CD14-positive monocyte (primary cell): Measurements from ENCODE around the gene MYL2. TPM values are rescaled to one million over a fixed set of nuclear protein-coding genes. Genes with fewer than 3 reads are reported as not detected.

Source experiments
- DNase-seq, 3 donors: peaks; one replicate each; pipeline ENCODE4 v3.0.0-alpha.2; 2011 to 2022
- H2AFZ ChIP-seq: 2 replicates; pipeline ENCODE4 v1.6.0; 2012; ENCODE audit warnings: mild to moderate bottlenecking, low read depth, low read length, inconsistent platforms; ENCODE audit not compliant: insufficient read depth, poor library complexity, severe bottlenecking
- H3K27ac ChIP-seq, 2 donors: 1 replicate in 1 of 2; 2 replicates in 1 of 2; pipeline ENCODE4 v1.5.1; 2012 to 2013; ENCODE audit warnings: low read length in 2 of 2, control low read depth in 1 of 2, inconsistent platforms in 1 of 2, low read depth in 1 of 2, mild to moderate bottlenecking in 1 of 2
- H3K27me3 ChIP-seq, 2 donors: one replicate each; pipeline versions ENCODE4 v1.6.0 to v1.6.1; 2011 to 2013; ENCODE audit warnings: low read length in 2 of 2; ENCODE audit not compliant: control insufficient read depth in 2 of 2, insufficient read depth in 2 of 2
- H3K36me3 ChIP-seq, 2 donors: replicated peaks in 1 of 2; 1 replicate in 1 of 2; 2 replicates in 1 of 2; pipeline versions ENCODE4 v1.5.1 to v1.6.1; 2012 to 2013; ENCODE audit warnings: low read length in 2 of 2, control low read depth in 1 of 2, inconsistent platforms in 1 of 2, mild to moderate bottlenecking in 1 of 2; ENCODE audit not compliant: insufficient read depth in 2 of 2, control insufficient read depth in 1 of 2
- H3K4me1 ChIP-seq, 2 donors: 1 replicate in 1 of 2; 2 replicates in 1 of 2; pipeline versions ENCODE4 v1.5.1 to v1.6.1; 2012 to 2013; ENCODE audit warnings: low read length in 2 of 2, control low read depth in 1 of 2, inconsistent platforms in 1 of 2, mild to moderate bottlenecking in 1 of 2, moderate library complexity in 1 of 2; ENCODE audit not compliant: insufficient read depth in 2 of 2, control insufficient read depth in 1 of 2
- H3K4me2 ChIP-seq: replicated peaks from 2 replicates; pipeline ENCODE3; 2012; ENCODE audit warnings: low read length, moderate library complexity, mild to moderate bottlenecking; ENCODE audit not compliant: poor library complexity, severe bottlenecking; ENCODE audit errors: extremely low read depth
- H3K4me3 ChIP-seq, 3 experiments: fragments of 200-600 bp in 1 of 3; sonication (generic) in 1 of 3; replicated peaks in 1 of 3; 1 replicate in 2 of 3; 2 replicates in 1 of 3; pipeline ENCODE4 v1.5.1; 2011 to 2013; ENCODE audit warnings: low read length in 3 of 3, mild to moderate bottlenecking in 3 of 3, control low read depth in 2 of 3, low read depth in 2 of 3, inconsistent platforms in 1 of 3, moderate library complexity in 1 of 3
- H3K79me2 ChIP-seq: 2 replicates; pipeline ENCODE4 v1.6.0; 2012; ENCODE audit warnings: mild to moderate bottlenecking, control low read depth, inconsistent platforms, low read length, moderate library complexity; ENCODE audit not compliant: insufficient read depth
- H3K9ac ChIP-seq: 2 replicates; pipeline ENCODE4 v1.6.0; 2017; ENCODE audit warnings: low read length, mild to moderate bottlenecking; ENCODE audit not compliant: insufficient read depth, poor library complexity, severe bottlenecking
- H3K9me3 ChIP-seq, 2 donors: replicated peaks in 1 of 2; 1 replicate in 1 of 2; 2 replicates in 1 of 2; pipeline versions ENCODE4 v1.5.1 to v1.6.1; 2012 to 2013; ENCODE audit warnings: low read length in 2 of 2, control low read depth in 1 of 2; ENCODE audit not compliant: control insufficient read depth in 1 of 2, insufficient read depth in 1 of 2
- H4K20me1 ChIP-seq: 2 replicates; pipeline ENCODE4 v1.6.0; 2012; ENCODE audit warnings: mild to moderate bottlenecking, low read length, control low read depth, moderate library complexity; ENCODE audit not compliant: insufficient read depth
- H3K27ac Mint-ChIP-seq, 7 donors: one replicate each; pipeline ENCODE4 v1.8.0; 2020; ENCODE audit warnings: mild to moderate bottlenecking in 7 of 7, mixed read lengths in 7 of 7, moderate library complexity in 6 of 7, inconsistent platforms in 2 of 7
- H3K27me3 Mint-ChIP-seq, 3 donors: one replicate each; pipeline ENCODE4 v1.8.0; 2021 to 2022; ENCODE audit warnings: low read depth in 3 of 3, mild to moderate bottlenecking in 3 of 3, mixed read lengths in 3 of 3, moderate library complexity in 3 of 3, inconsistent platforms in 1 of 3
- H3K36me3 Mint-ChIP-seq, 2 donors: one replicate each; pipeline ENCODE4 v1.8.0; 2020; ENCODE audit warnings: mixed read lengths in 2 of 2, inconsistent platforms in 1 of 2, mild to moderate bottlenecking in 1 of 2
- H3K4me1 Mint-ChIP-seq: one replicate; pipeline ENCODE4 v1.8.0; 2020; ENCODE audit warnings: mild to moderate bottlenecking, mixed read lengths
- H3K4me3 Mint-ChIP-seq, 2 donors: one replicate each; pipeline ENCODE4 v1.8.0; 2020; ENCODE audit warnings: mild to moderate bottlenecking in 2 of 2, mixed read lengths in 2 of 2, moderate library complexity in 1 of 2
- H3K9me3 Mint-ChIP-seq, 7 donors: one replicate each; pipeline ENCODE4 v1.8.0; 2020 to 2022; ENCODE audit warnings: mixed read lengths in 7 of 7, mild to moderate bottlenecking in 6 of 7, moderate library complexity in 6 of 7, inconsistent platforms in 2 of 7
- CTCF ChIP-seq: fragments of 200-600 bp; IDR thresholded peaks from one replicate; pipeline ENCODE4 v1.8.0; 2022; ENCODE audit warnings: antibody characterized with exemption, mild to moderate bottlenecking
- WGBS: methylation state at CpG from one replicate; pipeline ENCODE4 v1.1.5; 2013; ENCODE audit warnings: missing lambda C conversion rate; ENCODE audit not compliant: insufficient coverage; 5-methylcytosine and 5-hydroxymethylcytosine counted together
- intact Hi-C, 2 donors: fragments of 100-400 bp; cut with micrococcal nuclease; formaldehyde crosslinking; loops; one replicate each; pipeline versions ENCODE4 v1.15.0 to v1.15.1; 2023
- polyA plus RNA-seq, 3 donors: library from polyadenylated mRNA; depleted of rRNA in 1 of 3; unstranded in 2 of 3; stranded (reverse) in 1 of 3; fragments of 300-500 nt in 2 of 3; fragments of >200 nt in 1 of 3; fragmentation: Illumina TruSeq in 2 of 3; gene quantifications; 1 replicate in 2 of 3; 2 replicates in 1 of 3; pipeline ENCODE4 v1.2.3, GENCODE V29; 2012 to 2021

MYL2 gene
- polyA plus RNA-seq, 3 donors: not detected

DNA sequence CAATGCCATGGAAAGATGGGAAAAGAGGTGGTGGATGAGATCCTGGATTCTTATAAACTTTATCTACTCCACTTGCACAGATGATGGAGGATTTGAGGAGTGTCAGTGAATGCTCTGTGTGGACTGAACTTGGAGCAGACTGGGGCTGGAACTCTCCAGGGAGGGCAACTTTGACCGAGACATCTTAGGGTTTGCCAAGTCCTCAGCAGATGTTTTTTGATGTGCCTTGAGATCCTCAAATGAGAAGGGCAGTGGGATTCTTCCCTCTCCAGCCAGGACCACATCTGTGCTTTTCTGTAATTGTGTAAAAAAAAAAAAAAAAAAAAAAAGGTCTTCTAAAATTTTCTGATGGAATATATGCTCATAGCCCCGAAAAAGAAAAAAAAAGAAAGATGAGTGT, 23.0 kb upstream of the MYL2 start:
- Histone ChIP-seq H3K9me3 (peaks cover 10 to 13% of the 10 kb centered on the region in 2 donors), H3K4me1 (no peaks in the 10 kb centered on the region), H3K4me3 (no peak overlapping the region), H3K27me3 (no peaks in the 10 kb centered on the region), H3K79me2 (no peaks in the 10 kb centered on the region), H3K9ac (no peak overlapping the region), H4K20me1 (no peaks in the 10 kb centered on the region), H3K36me3 (no peaks in the 10 kb centered on the region), H3K27ac (no peak overlapping the region), H2AFZ (no peak overlapping the region), H3K4me2 (no peak overlapping the region)
- Mint-ChIP-seq H3K4me3 (no peak overlapping the region), H3K27me3 (peaks cover 0 to 5% (median 4%) of the 10 kb centered on the region in 3 donors), H3K36me3 (no peaks in the 10 kb centered on the region), H3K4me1 (no peaks in the 10 kb centered on the region), H3K9me3 (peaks cover 7 to 19% (median 17%) of the 10 kb centered on the region in 7 donors), H3K27ac (no peak overlapping the region)
- no peak for TF ChIP-seq CTCF
- no CpG with 5 or more reads among the region's 2 CpGs for WGBS
- intact Hi-C loops: no loop called here
- DNase-seq: no peak

GRCh38 chr12:110941391-110941790, 21.0 kb upstream of the MYL2 start:
- Histone ChIP-seq H3K79me2 (no peaks in the 10 kb centered on the region), H4K20me1 (no peaks in the 10 kb centered on the region), H3K4me3 (no peak overlapping the region), H3K27ac (no peak overlapping the region), H3K4me2 (no peak overlapping the region), H3K9me3 (peaks cover 5 to 10% of the 10 kb centered on the region in 2 donors), H3K9ac (no peak overlapping the region), H3K27me3 (no peaks in the 10 kb centered on the region), H2AFZ (no peak overlapping the region), H3K36me3 (no peaks in the 10 kb centered on the region), H3K4me1 (peaks cover 6 to 7% of the 10 kb centered on the region in 2 donors)
- no peak for TF ChIP-seq CTCF
- Mint-ChIP-seq H3K9me3 (peaks cover 5 to 12% (median 10%) of the 10 kb centered on the region in 7 donors), H3K4me1 (peaks cover 7% of the 10 kb centered on the region), H3K27me3 (peaks cover 10 to 12% (median 10%) of the 10 kb centered on the region in 3 donors), H3K4me3 (no peak overlapping the region), H3K36me3 (no peaks in the 10 kb centered on the region), H3K27ac (no peak overlapping the region)
- no peak for DNase-seq
- no CpG with 5 or more reads among the region's 6 CpGs for WGBS
- intact Hi-C loops: no loop called here
